UCSD-AML1 (cell line): ENCODE measurements around the gene AFF1.
"Not testable (repeated sequence)": the region's sequence is repeated elsewhere in the genome, so short reads cannot be mapped to it uniquely, and the experiment has no call there.

Experiments
- DNase-seq: peaks from one replicate; lab custom pipeline; 2025; ENCODE audit not compliant: unreplicated experiment; lab: John Stamatoyannopoulos, UW

The AFF1 gene

GRCh38 chr4:87077914-87078585 lies 143.2 kb downstream of the AFF1 start:
- no peak for DNase-seq

- no peak for DNase-seq
Observed at GRCh38 chr4:87078987-87079486, 144.2 kb downstream of the AFF1 start.

- no peak for DNase-seq
Observed at GRCh38 chr4:87079967-87080366, 145.2 kb downstream of the AFF1 start.

- DNase-seq: no peak
Observed at GRCh38 chr4:87080462-87080861, 145.7 kb downstream of the AFF1 start.

GRCh38 chr4:87081826-87082225 lies 147.0 kb downstream of the AFF1 start:
- DNase-seq: no peak

- not testable (repeated sequence) for DNase-seq
Observed at GRCh38 chr4:87085732-87086131, 150.9 kb downstream of the AFF1 start.

GRCh38 chr4:87086143-87086805 lies 151.5 kb downstream of the AFF1 start:
- DNase-seq: no peak

GRCh38 chr4:87087015-87087414 lies 152.2 kb downstream of the AFF1 start:
- no peak for DNase-seq

GRCh38 chr4:87087420-87087819 lies 152.6 kb downstream of the AFF1 start:
- no peak for DNase-seq

GRCh38 chr4:87088186-87088585 lies 153.4 kb downstream of the AFF1 start:
- DNase-seq: no peak

- DNase-seq: no peak
Observed at GRCh38 chr4:87089368-87089767, 154.6 kb downstream of the AFF1 start.

GRCh38 chr4:87090305-87090704 lies 155.5 kb downstream of the AFF1 start:
- DNase-seq: no peak

- peak; percentile 12 for DNase-seq
Observed at GRCh38 chr4:87092389-87093141, 157.8 kb downstream of the AFF1 start.

- peak; percentile 40 for DNase-seq
Observed at GRCh38 chr4:87093443-87094123, 158.8 kb downstream of the AFF1 start.

GRCh38 chr4:87097075-87097474 lies 162.3 kb downstream of the AFF1 start:
- DNase-seq: no peak

GRCh38 chr4:87100168-87100567 lies 165.4 kb downstream of the AFF1 start:
- no peak for DNase-seq

GRCh38 chr4:87101543-87102199 lies 166.9 kb downstream of the AFF1 start:
- DNase-seq: no peak

GRCh38 chr4:87103086-87103485 lies 168.3 kb downstream of the AFF1 start:
- no peak for DNase-seq

GRCh38 chr4:87103691-87104187 lies 168.9 kb downstream of the AFF1 start:
- DNase-seq: no peak

GRCh38 chr4:87105101-87105845 lies 170.5 kb downstream of the AFF1 start:
- no peak for DNase-seq
